HG03159 (cell line): ENCODE results near the gene CCDC154.
A peak's percentile ranks its signal among the peaks of the same experiment; 100 is the strongest.

Experiments used
- ATAC-seq: cut with Tn5 transposase; IDR thresholded peaks from one replicate; pipeline ENCODE4 v1.9.1; 2021; ENCODE audit warnings: mild to moderate bottlenecking, moderate library complexity; ENCODE audit not compliant: unreplicated experiment

CCDC154 gene

DNA sequence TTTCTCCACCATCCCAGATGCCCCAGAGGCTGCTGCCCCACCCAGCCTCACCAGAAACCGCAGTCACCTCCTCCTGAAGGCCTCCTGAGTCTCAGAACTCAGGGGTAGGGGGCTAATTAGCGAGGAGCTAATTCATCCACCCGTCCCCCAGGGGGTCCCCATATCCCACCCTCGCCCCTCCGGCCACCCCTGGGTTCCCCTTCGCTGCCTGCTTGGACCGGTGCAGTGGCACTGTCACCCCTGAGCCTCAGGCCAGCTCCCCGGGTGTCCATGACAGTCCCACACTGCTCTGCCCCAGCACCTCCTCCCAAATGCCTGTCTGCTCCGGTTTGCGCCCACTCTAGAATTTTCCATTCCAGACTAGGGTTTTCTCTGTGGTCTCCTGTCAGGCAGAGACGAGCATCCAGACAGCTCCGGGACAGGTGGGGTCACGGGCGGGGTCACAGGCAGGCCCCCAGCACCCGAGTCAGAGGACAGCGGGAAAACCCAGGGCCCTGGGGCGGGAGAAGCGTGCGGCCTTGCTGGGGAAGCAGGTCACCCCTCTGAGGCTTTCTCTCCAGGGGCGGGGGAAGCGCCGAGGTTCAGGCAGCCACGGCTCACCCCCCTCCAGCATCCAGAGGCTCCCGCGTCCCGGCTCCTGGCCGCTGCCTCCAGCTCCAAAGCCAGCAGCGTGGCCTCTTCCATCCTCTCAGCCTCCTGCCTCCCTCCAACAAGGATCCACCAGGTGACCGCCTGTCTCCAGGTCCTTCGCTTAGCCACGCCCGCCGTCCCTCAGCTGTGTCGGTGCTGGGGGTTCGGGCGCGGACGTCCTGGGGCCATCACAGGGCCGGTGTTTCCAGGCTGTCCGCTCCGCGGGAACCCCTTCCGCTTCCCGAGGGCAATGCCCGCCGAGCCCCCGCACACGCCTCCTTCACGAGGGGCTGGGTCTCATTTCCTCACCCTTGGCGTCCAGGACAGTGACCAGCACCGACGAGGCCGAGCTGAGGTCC is 16.6 kb downstream of the CCDC154 start:
- ATAC-seq, result no peak

DNA sequence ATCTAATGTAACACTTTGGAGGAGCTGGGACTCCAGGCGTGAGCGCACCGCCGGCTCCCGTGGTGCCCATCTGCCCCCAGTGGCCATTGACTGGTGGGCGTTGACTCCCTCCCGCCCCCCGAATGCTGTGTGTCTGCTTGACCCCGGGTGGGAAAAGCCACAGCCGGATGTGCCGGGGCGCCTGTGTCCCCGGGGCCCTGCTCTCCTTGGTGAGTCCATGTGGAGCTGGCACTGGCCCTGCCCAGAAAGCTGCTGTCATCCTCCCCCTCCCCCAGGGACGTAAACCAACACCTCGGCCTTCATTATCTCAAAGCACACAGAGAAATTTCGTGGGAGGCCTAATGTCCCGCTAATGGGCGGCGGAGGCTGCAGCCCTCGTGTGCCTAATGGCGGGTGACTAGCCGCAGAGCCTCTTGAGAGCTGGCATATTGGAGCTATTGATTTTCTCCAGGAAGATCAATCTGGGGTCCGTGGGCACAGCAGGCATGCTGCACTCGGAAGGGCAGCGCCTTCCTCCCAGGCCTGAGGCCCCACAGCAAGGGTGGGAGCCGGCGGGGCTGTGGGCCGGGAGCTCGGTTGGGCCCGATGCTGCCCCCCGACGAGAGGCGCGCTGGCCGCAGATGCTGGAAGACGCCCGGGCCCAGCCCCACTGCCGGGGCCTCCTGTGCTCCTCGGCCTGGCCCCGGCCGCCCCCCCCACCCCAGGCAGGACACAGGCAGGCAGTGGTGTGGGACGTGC is 17.5 kb downstream of the CCDC154 start:
- no peak for ATAC-seq

DNA sequence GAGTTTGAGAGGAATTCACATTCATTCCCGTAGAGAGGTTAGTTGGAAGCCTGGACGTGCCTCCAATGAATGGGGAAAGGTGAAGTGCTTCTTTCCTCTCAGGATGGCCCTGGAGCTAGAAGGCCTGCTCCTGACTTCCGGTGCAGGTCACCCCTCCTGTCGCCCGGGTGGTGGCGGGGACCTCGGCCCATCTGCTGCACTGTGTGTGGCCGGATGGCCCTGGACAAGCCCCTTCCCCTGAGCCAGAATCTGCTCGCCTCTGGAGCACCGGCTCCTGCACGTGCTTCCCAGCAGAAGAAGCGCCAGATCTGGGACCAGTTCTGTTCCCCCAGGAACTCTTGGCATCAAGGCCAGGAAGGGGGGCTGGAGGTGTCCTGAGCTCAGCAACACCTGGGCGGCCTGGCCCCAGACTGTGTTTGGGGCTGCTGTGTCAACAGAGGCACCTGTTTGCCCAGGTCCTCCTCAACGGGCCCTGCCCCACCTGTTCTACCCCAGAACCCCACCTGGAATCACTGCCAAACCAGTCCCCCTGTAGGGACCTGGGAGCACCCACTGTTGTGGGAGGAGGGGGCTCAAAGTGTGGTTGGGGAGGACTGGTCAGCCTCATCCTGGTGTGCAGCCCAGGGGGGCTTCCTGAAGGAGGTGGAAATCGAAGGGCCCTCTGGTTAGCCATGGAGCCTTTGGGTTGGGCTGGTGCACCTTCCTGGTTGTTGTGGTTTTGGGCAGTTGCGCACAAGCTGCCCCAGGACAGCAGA is 18.6 kb downstream of the CCDC154 start:
- no peak for ATAC-seq

DNA sequence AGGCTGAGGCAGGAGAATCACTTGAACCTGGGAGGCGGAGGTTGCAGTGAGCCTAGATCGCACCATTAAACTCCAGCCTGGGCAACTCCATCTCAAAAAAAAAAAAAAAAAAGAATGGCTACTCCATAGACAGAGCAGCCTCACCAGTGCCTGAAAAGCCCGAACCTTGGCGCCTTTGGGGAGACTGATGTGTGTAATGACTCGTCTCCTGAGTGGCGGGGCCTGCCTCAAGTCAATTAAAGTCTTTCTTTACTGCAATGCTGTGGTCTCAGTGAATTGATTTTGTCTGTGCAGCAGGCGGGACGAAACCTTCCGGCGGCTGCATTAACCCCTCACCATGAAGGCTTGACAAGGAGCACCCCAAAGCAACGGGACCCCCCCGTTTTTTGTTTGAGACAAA is 20.3 kb downstream of the CCDC154 start:
- ATAC-seq, result no peak

DNA sequence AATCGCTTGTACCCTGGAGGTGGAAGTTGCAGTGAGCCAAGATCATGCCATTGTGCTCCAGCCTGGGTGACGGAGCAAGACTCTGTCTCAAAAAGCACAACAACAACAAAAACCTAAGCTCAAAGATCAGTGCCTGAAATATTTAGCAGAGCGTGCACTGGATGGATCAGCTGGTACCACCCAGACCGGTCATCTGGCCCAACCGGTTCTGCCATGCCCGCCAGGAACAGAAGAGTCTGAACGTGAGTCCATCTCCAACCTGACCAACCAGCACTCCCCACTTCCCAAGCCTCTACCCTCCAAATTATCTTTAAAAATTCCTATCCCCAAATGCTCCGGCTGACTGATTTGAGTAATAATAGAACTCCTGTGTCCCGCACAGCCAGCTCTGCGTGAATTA is 22.3 kb downstream of the CCDC154 start:
- no peak for ATAC-seq

DNA sequence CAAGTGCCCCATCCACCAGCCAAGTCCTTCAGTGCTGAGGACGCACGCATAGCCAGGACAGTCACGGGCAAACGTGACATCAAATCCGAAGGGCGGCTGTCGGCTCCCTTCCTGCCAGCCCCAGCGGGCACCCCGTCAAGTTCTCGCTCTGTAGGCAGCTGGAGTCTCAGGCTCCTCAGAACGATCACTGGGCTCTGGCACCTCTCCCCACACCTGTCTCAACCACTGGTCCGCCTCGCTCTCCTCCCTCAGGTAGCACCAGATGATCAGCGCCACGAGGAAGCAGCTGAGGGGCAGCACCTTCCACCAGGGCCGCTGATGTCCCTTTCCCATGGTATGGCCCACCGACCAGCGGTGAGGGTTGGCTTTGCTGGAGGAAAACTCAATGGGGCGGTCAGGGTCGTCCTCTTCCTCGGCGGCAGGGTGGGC is 24.2 kb downstream of the CCDC154 start:
- ATAC-seq, result peak; percentile 1

DNA sequence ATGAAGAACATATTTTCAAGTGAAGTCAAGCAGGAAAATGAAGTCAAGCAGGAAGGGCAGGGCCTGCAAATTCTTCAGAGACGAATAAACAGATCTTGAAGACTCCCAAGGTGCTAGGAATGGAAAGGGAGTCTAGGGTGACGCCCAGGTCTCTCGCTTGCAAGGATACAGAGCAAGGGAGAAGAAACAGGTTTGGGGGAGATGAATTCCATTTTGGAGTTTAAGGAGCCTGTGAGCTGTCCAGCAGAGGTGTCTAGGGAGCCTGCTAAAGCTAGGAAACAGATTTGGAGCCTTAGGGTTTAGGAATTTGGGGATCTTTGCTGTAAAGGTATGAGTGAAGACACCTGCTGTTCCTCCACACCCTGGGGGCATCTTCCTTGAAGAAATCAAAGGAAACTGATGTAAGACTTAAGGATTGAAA is 27.8 kb downstream of the CCDC154 start:
- ATAC-seq, result no peak

DNA sequence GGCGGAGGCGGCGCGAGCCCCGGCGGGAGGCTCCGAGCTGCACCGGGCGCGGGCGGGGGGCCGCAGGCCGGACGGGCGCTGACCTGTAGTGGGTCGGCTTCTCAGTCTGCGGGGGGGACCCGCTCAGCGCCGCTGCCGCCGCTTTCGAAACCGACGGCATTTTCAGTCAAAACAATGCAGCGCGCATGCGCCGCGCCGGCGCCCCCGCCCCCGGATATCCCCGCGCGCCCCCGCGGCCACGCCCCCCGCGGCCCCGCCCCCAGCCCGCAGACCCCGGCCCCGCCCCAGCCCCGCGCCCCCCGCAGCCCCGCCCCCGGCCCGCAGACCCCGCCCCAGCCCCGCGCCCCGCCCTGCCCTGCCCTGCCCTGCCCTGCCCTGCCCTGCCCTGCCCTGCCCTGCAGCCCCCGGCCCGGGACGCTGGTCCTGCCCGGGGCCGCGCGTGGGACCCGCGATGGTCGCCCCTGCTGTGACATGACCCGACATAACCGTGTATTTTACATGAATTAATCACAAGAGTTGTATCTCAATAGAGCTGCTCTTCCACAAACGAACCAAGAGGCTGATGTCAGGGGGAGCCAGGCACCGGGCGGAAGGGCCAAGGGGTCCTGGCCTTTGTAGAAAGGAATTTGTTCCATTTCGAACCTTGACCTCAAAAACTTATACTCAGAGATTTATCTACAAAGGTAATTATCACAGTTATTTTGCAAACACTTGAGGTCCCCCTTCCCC is 29.7 kb downstream of the CCDC154 start, which contains the start of gene UNKL:
Gene UNKL, minus strand, starts transcription at position 173 of the 729 bp plus-strand sequence. Its CDS starts 13 bp downstream, at position 160.
- peak; percentile 53 for ATAC-seq

DNA sequence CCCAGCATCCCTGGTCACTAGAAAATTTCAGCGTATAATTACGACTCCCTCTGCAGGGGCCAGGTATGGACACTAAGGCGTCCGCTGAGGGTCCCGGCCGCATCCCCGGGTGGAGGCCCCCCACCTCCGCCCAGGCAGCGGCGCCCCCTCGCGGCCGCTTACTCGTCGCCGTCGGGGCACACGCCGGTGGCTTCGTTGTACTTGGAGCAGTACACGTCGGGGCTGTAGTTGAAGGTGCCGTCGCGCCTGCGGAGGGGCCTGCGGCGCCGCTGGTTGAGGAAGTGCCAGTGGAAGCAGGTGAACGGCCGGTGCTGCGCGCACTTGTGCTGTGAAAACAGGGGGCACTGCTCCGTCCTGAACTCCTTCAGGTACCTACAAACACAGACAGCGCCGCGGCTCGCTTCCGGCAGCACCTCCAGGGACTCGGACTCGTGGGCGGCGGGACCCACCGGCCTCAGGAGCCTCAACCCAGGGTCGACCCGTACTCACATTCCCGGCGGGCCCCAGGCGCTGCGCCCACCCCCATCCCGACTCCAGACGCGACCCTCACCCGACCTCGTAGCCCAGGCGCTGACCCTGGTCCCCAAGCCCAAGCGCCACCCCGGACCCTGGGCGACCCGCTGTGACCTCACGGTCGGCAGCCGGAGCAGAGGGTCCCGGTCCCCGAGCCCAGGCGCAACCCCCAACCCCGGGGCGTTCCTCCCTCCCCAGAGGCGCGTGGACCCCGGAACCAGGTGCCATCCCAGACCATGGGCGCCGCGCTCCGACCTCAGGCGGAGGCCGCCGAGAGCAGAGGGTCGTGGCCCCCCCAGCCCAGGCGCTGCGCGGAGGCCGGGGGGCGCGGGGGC is 30.4 kb downstream of the CCDC154 start:
- peak; percentile 41 for ATAC-seq

DNA sequence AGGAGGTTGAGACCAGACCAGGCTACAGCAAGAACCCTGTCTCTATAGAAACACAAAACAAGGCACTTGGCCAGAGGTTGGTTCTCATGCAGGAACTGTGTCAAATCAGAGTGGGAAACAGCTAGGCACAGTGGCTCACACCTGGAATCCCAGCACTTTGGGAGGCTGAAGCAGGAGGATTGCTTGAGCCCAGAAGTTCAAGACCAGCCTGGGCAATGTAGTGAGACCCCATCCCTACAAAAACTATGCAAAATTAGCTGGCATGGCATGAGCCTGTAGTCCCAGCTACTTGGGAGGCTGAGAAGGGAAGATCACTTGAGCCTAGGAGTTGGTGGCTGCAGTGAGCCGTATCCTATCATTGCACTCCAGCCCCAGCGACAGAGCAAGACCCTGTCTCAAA is 31.5 kb downstream of the CCDC154 start:
- ATAC-seq, result no peak

DNA sequence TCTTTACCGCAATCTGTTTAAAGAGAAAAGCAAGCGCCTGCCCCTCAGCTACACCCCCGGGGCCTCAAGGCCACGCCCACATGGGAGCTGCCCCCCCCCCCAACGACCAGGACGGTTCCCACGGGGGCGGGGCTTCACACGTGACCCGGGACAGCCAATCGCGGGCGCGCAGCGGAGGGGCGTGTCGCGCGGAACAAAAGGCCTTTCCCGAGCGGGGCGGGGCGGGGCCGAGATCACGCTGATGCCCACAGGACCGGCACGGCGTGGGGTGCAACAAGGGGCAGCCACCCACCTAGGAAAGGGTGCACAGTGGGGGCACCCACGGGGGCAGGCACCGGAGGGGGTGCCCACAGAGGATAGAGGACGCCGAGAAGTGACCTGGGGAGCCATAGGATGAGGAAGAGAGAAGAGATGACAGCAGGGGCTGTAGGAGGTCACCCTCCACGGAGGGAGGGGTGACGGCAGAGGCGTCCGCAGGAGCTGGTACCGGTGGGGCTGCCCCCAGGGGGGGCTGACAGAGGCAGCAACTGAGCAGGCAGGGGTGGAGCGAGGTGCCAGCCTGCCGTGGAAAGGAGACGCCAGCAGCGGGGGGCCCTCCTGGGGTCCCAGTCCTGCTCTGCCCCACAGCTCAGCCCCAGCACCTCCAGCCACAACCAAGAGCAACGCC is 36.1 kb downstream of the CCDC154 start:
- ATAC-seq, result peak; percentile 72

DNA sequence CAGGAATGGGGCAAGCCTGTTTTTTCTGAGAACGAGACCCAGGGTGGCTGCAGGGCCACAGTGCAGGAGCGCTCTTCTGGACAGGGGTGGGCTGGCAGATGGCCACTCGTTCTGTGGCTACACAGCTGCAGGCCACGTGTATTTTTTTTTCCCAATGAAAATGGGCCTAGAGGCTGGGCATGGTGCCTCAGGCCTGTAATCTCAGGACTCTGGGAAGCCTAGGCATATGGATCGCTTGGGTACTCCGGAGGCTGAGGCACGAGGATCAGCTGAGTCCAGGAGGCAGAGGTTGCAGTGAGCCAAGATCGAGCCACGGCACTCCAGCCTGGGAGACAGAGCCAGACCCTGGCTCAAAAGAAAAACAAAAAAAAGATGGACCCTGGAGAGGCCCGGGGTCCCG is 36.6 kb downstream of the CCDC154 start:
- peak; percentile 18 for ATAC-seq

DNA sequence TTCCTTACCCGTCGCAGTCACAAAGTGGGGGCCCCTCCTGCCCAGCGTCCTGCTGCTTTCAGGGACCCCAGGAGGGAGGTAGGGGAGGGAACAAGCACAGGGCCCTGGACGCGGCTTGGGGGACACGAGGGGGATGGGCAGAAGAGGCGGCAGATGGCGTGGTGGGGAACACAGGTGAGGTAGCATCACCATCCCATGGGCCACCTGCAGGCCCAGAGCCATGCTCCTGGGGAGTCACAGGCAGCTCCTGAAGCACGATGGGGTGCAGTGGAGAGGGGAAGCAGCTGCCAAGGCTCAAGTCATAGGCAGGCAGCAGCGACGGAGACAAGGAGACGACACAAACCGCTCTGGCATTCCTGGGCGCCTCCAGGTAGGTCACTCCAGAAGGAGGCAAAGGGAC is 40.6 kb downstream of the CCDC154 start:
- ATAC-seq, result no peak

DNA sequence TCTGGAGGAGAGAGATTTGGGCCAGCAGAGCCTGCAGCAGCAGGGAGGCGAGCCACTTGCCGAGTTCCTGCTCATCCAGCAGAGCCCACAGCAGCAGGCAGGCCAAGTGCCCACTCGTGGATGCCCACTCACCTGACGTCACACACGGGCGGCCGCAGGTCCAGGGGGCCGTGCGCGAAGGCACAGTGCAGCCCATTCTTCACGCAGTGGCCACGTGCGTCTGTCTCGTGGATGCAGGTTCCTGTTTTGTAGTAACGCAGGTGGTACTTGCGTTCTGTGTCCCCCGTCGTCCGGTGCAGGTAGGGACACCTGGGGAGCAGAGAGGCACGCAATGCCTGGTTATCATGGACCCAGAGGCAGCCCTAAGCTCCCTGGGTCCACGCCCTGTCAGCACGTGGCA is 41.3 kb downstream of the CCDC154 start:
- ATAC-seq, result no peak

DNA sequence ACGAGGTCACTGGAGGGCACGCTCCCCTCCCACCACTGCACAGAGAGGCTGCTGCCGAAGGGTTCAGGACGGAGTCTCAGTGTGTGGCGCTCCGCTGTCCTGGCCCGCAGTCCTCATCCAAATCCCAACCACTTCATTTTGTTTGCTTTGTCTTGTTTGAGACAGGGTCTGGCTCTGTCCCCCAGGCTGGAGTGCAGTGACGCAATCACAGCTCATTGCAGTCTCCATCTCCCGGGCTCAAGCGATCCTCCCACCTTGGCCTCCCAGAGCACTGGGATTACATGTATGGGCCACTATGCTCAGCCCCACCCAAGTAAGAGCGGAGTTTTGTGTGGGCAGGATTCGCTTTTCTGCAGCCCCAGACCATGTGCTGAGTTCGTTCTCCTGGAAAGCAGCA is 42.6 kb downstream of the CCDC154 start:
- no peak for ATAC-seq

DNA sequence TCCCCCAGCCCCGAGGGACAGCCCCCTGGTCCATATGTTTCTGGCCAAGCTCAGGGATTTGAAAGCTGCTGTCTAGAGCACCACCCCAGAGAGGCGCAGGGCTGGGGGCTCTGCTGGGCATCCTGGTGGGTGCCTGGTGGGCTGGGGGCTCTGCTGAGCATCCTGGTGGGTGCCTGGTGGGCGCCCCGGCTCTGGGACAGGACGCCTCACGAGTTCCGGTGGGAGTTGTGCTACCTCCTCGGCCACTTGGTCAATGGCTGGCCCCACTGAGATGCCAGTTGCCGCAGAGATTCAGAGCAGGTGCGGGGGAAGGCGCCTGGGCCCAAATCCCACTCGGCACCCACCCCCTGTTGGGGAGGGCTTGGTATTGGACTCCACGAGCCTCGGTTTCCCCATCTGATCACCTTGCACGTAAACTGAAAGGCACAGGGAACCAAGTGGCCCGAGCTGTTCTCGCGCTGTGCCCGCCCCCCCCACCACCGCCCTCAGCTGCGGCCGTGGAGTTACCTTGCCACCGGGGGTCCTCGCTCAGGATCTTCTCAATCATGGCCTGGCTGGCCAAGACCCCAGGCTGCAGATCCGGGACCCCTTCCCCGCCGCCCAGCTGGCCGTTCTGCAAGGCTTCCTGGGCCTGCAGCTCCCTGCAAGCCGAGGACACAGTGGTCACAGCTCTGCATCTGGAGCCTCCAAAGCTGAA is 43.1 kb downstream of the CCDC154 start:
- ATAC-seq, result no peak

DNA sequence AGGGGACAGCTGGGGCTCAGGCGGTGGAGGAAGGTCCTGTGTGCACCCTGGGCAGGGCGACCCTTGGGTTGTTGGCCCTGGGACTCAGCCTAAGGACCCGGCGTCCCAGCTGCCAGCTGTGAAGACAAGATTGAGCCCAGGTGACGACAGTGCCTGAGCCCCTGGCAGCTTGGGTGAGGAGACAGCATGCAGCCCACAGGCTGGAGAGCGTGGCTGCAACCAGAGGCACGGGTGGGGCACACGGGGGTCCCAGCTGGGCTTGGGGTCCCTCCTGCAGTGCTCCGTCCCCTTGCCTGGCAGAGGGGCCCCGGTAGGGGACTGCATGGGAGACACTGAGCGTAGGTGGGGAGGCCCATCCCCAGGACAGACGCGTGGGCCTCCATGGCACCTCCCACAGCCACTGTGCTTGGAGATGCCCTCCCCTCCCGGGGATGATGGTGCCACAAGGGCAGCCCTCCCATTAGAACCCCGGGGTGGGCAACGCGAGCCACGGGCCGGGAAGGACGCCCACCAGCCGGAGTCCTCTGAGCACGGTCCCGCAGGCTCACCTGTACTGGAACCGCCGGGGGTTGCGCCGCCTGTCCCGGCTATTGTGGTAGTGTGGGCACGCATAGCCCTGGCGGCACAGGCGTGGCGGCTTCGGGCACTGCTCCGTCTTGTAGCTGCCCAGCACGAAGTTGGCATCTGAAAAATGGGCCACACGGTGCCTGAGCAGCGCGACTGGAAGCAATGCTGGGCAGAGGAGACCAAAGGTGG is 45.4 kb downstream of the CCDC154 start:
- ATAC-seq, result no peak

DNA sequence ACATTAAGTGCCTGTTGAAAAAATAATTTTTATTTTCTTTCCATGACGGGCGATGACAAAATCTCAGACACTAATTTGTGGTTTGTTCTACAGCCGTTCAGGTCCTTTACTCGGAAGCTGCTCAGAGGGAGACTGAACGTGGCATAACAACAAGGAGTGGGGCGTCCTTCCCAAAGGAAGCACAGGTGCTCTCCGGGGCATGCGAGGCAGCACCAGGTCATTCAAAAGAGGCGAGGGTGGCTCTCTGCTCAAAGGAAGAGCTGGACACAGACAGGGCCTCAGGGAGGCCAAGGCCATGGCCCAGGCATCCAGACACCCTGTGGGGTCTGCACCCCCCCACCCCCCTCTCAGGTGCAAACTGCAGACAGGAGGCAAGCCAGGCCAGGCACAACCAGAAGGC is 46.0 kb downstream of the CCDC154 start:
- no peak for ATAC-seq
